A549 (cell line): ENCODE results near the gene MBD3. TPM values are rescaled to one million over a fixed set of nuclear protein-coding genes. Genes with fewer than 3 reads are reported as not detected.

Experiments
- ATAC-seq, 2 experiments: fragments of 200-7000 bp in 1 of 2; fragments of >200 bp in 1 of 2; cut with Nextera tagmentation in 1 of 2; cut with Tn5 transposase in 1 of 2; 3 replicates each; pipeline versions ENCODE4 v1.8.0 to v1.9.1; 2018 to 2020; ENCODE audit warnings: mild to moderate bottlenecking in 1 of 2, moderate library complexity in 1 of 2
- CTCF ChIA-PET: fragments of 300-600 bp; sonication (Branson Sonifier 250); formaldehyde crosslinking; extraction: SDS; loops from one replicate; lab custom pipeline; 2021; ENCODE audit warnings: antibody characterized with exemption, inconsistent platforms; lab: Yijun Ruan, JAX
- POLR2A ChIA-PET: fragments of 350-600 bp; formaldehyde crosslinking; extraction: SDS; loops from one replicate; lab custom pipeline; 2021; ENCODE audit warnings: antibody characterized with exemption, inconsistent platforms; lab: Yijun Ruan, JAX
- DNase-seq, 2 experiments: peaks; one replicate each; pipeline versions ENCODE4 v3.0.0 to v3.0.0-alpha.2; 2011 to 2016; ENCODE audit warnings: low read depth in 1 of 2, low spot score in 1 of 2
- FAIRE-seq: peaks from 2 replicates; lab custom pipeline; 2011; peaks lifted over from hg19 to GRCh38; lab: Jason Lieb, UNC
- H3K27ac ChIP-seq, 2 experiments: fragments of >200 bp; sonication (Bioruptor Twin); formaldehyde crosslinking; 3 replicates each; pipeline ENCODE4 v1.5.1; 2016 to 2017
- H3K4me1 ChIP-seq: fragments of >200 bp; sonication (Bioruptor Twin); formaldehyde crosslinking; 3 replicates; pipeline ENCODE4 v1.6.1; 2016
- H3K4me2 ChIP-seq: fragments of >200 bp; sonication (Bioruptor Twin); formaldehyde crosslinking; 3 replicates; pipeline ENCODE4 v1.6.1; 2016
- H3K4me3 ChIP-seq: fragments of >200 bp; sonication (Bioruptor Twin); formaldehyde crosslinking; 3 replicates; pipeline ENCODE4 v1.5.1; 2016
- H3K9me3 ChIP-seq: fragments of >200 bp; sonication (Bioruptor Twin); formaldehyde crosslinking; 3 replicates; pipeline ENCODE4 v1.6.1; 2016
- CBX2 ChIP-seq: fragments of 200-600 bp; sonication (generic); IDR thresholded peaks from 2 replicates; pipeline ENCODE4 v1.6.1; 2016; ENCODE audit warnings: low read depth, mild to moderate bottlenecking, borderline replicate concordance
- CBX8 ChIP-seq: fragments of 200-600 bp; sonication (generic); IDR thresholded peaks from 2 replicates; pipeline ENCODE4 v1.6.1; 2016
- CHD2 ChIP-seq: fragments of 150-350 bp; IDR thresholded peaks from 2 replicates; pipeline ENCODE4 v1.6.1; 2014; ENCODE audit warnings: low read length; ENCODE audit not compliant: partially characterized antibody
- CTCF ChIP-seq: fragments of >200 bp; sonication (Bioruptor Twin); formaldehyde crosslinking; IDR thresholded peaks from 3 replicates; pipeline ENCODE4 v1.5.1; 2016
- E2F6 ChIP-seq: IDR thresholded peaks from 2 replicates; pipeline ENCODE4 v1.6.1; 2012; ENCODE audit warnings: low read depth, borderline replicate concordance
- EHF ChIP-seq: fragments of 250-450 bp; sonication (Bioruptor Pico); IDR thresholded peaks from 2 replicates; pipeline ENCODE4 v1.5.0; 2020; ENCODE audit warnings: mild to moderate bottlenecking
- EP300 ChIP-seq, 2 experiments: fragments of >200 bp; sonication (Bioruptor Twin); formaldehyde crosslinking; IDR thresholded peaks; 2 replicates in 1 of 2; 3 replicates in 1 of 2; pipeline ENCODE4 v1.6.1; 2016 to 2017
- FOSB ChIP-seq: fragments of 250-450 bp; sonication (Bioruptor Pico); IDR thresholded peaks from 2 replicates; pipeline ENCODE4 v1.5.0; 2020; ENCODE audit warnings: mild to moderate bottlenecking, moderate library complexity
- FOSL2 ChIP-seq, 2 experiments: fragments of 450-650 bp in 1 of 2; fragments of >200 bp in 1 of 2; sonication (Bioruptor Twin) in 1 of 2; formaldehyde crosslinking; IDR thresholded peaks; 2 replicates each; pipeline versions ENCODE4 v1.5.0 to v1.6.1; 2016 to 2020; ENCODE audit warnings: mild to moderate bottlenecking in 1 of 2, moderate library complexity in 1 of 2
- FOXS1 ChIP-seq: fragments of 250-450 bp; sonication (Bioruptor Pico); IDR thresholded peaks from 2 replicates; pipeline ENCODE4 v1.5.0; 2020; ENCODE audit warnings: mild to moderate bottlenecking, moderate library complexity
- HES2 ChIP-seq: fragments of >200 bp; sonication (Bioruptor Twin); formaldehyde crosslinking; IDR thresholded peaks from 2 replicates; pipeline ENCODE4 v1.6.1; 2016
- HEYL ChIP-seq: fragments of 250-450 bp; sonication (Bioruptor Pico); IDR thresholded peaks from 2 replicates; pipeline ENCODE4 v1.8.0; 2021; ENCODE audit warnings: mild to moderate bottlenecking, moderate library complexity
- KDM1A ChIP-seq: fragments of 200-600 bp; sonication (generic); IDR thresholded peaks from 2 replicates; pipeline ENCODE4 v1.6.1; 2016; ENCODE audit warnings: low read depth, mild to moderate bottlenecking
- MAFK ChIP-seq: fragments of 450-650 bp; IDR thresholded peaks from 2 replicates; pipeline ENCODE4 v1.6.1; 2014; ENCODE audit not compliant: partially characterized antibody
- MAX ChIP-seq: IDR thresholded peaks from 2 replicates; pipeline ENCODE4 v1.6.1; 2012
- RAD21 ChIP-seq, 2 experiments: fragments of >200 bp in 1 of 2; sonication (Bioruptor Twin) in 1 of 2; formaldehyde crosslinking in 1 of 2; IDR thresholded peaks in 1 of 2; conservative IDR thresholded peaks in 1 of 2; 2 replicates in 1 of 2; 3 replicates in 1 of 2; pipeline ENCODE4 v1.6.1; 2012 to 2018; ENCODE audit warnings: inconsistent platforms in 1 of 2
- SMC3 ChIP-seq: fragments of >200 bp; sonication (Bioruptor Twin); formaldehyde crosslinking; IDR thresholded peaks from 3 replicates; pipeline ENCODE4 v1.6.1; 2018; ENCODE audit warnings: inconsistent platforms
- ZC3H11A ChIP-seq: fragments of 450-650 bp; IDR thresholded peaks from 2 replicates; pipeline ENCODE4 v1.6.1; 2014; ENCODE audit warnings: antibody characterized with exemption, mild to moderate bottlenecking
- ZNF302 ChIP-seq: fragments of 250-450 bp; sonication (Bioruptor Pico); IDR thresholded peaks from 2 replicates; pipeline ENCODE4 v1.9.0; 2021; ENCODE audit warnings: inconsistent platforms, mild to moderate bottlenecking, moderate library complexity
- WGBS: methylation state at CpG from one replicate; pipeline ENCODE4 v1.1.6; 2017; ENCODE audit errors: missing lambda C conversion rate; 5-methylcytosine and 5-hydroxymethylcytosine counted together
- polyA plus RNA-seq, 4 experiments: library from polyadenylated mRNA; depleted of rRNA in 3 of 4; stranded (reverse); fragments of >200 nt; fragmentation: RNase III in 1 of 4; extraction: RNeasy Plus Mini Kit Qiagen cat#74134 plus additional on column Dnase treatment in 1 of 4; gene quantifications; 2 replicates in 3 of 4; 3 replicates in 1 of 4; pipeline ENCODE4 v1.2.3, GENCODE V29; 2011 to 2017
- TF ChIP-seq, protein P1 (sequence below): fragments of >200 bp; sonication (Bioruptor Twin); formaldehyde crosslinking; IDR thresholded peaks from 3 replicates; pipeline ENCODE4 v1.6.1; 2016

The MBD3 gene
- polyA plus RNA-seq, 2 of the 4 experiments (the other 2 are of a cell fraction) = 22.7 to 41.4 TPM

DNA sequence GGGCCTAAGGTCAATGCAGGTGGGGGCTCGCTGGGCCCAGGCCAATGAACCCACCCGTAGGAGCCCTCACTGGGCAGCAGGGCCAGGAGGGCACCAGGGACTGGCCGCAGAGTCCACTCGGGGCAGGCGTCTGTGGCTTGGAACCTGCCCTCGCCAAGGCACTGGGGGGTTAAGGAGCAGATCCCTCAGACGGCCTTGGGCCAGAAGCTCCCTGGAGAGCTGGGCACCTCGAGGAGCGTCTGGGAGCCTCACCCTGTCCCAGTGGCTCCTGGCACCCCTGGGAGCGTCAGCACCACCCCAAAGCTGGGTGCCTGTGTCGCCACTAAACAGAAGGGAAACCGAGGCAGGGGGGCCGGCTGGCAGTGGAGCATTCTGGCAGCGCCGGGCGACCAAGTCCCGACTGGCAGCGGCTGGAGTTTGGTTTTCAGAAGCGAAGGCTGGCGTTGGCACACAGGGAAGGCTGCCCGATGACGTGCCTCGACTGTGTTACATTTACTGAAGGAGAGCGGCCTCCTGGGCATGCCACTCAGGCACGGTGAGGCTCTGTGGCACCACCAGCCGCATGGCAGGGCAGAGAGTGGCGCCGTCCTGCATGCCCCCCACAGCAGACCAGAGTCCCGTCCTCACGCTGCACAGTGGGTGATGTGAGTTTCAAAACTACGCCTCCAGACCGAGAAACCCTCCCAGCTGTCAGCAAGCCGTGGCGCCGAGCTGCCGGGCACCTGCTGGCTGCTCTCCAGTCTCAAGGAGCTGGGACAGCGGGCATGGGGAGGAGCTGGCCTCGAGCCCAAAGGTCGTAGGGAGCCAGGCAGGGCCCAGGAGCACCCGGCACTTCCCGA lies 15.4 kb downstream of the MBD3 start (continued):
- TF ChIP-seq ZNF302 = no peak

DNA sequence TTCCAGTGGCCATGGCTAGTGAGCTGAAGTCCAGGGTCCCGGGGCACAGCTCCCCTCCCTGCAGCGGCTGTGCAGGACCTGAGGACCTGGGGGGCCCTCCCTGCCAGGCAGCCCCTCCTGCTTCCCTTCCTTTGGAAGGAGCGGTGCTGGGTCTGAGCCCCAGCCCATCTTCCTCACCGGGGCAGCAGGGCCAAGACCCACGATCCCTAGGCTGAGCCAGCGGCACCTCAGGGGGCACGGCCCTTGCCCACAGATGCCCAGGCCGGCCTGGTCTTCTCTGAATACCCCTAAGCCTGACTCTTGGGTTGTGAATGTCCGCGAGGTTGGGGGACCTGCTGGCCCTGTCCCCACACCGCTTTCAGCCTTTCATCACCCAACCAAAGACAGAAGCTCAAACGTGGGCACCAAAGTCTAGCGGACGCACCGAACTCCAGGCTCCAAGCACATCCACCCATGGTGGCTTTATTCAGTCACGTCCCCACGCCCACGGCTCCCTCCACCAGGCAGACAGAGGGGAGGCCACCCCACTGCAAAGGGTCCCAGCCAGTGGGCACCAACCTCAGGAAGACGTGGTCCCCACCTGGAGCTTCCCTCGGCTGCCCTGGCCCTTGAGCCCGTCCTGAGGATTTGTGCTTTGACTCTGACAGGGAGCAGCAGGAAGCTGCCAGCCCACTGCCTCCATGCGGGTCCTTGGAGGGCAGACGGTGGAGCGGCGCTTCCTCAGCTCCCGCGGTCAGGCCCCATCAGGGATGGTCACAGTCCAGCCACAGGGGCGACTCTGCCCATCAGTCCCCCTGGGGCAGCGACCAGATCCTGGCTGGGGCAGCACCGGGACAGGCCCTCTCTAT lies 16.2 kb downstream of the MBD3 start:
- H3K9me3 ChIP-seq = no peaks in the 10 kb centered on the region
- TF ChIP-seq CBX2 (no peak), RAD21 (conservative IDR thresholded peaks at IDR 0.05 in 1 of 2, IDR thresholded peaks at IDR 0.05 in 1 of 2) (no peak), FOSB (CRISPR knock-in tag) (no peak), KDM1A (no peak), SMC3 (no peak), HES2 (no peak), ZC3H11A (no peak), EP300 (IDR thresholded peaks at IDR 0.05) (no peak), MAX (no peak), MAFK (no peak), E2F6 (no peak), CHD2 (no peak), FOSL2 (IDR thresholded peaks at IDR 0.05) (no peak), FOSL2 (CRISPR knock-in tag; IDR thresholded peaks at IDR 0.05) (no peak), EHF (CRISPR knock-in tag) (no peak), CBX8 (no peak), CTCF (no peak), HEYL (CRISPR knock-in tag) (no peak), FOXS1 (CRISPR knock-in tag) (no peak)
- TF ChIP-seq, protein P1, sequence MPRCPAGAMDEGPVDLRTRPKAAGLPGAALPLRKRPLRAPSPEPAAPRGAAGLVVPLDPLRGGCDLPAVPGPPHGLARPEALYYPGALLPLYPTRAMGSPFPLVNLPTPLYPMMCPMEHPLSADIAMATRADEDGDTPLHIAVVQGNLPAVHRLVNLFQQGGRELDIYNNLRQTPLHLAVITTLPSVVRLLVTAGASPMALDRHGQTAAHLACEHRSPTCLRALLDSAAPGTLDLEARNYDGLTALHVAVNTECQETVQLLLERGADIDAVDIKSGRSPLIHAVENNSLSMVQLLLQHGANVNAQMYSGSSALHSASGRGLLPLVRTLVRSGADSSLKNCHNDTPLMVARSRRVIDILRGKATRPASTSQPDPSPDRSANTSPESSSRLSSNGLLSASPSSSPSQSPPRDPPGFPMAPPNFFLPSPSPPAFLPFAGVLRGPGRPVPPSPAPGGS = no peak
- 92% methylated on average over 14 of the region's 30 CpGs for WGBS
- CTCF ChIA-PET = interaction anchor here (1.3 to 1.5 kb wide), 2 partner anchors 15 to 30 kb away, joined by 5 read pairs; no protein-coding TSS in a partner anchor
- ATAC-seq (peak in 1 of 2 experiments; percentile 8; a peak in 3 of 6 replicates), FAIRE-seq (no peak), DNase-seq (no peak)
- no peak overlapping the region for H3K4me3 ChIP-seq
- H3K27ac ChIP-seq = no peak overlapping the region
- H3K4me2 ChIP-seq = no peak overlapping the region
- H3K4me1 ChIP-seq = no peaks in the 10 kb centered on the region
- POLR2A ChIA-PET = interaction anchor here (0.6 kb wide), 1 partner anchor 11 kb away, joined by 3 read pairs; no protein-coding TSS in a partner anchor
